HG03097 (cell line): ENCODE measurements around the gene PIP.
"Not testable (repeated sequence)": the region's sequence is repeated elsewhere in the genome, so short reads cannot be mapped to it uniquely, and the experiment has no call there.

Experiments
- ATAC-seq: cut with Tn5 transposase; IDR thresholded peaks from one replicate; pipeline ENCODE4 v1.9.1; 2021; ENCODE audit not compliant: unreplicated experiment, low FRiP score

PIP gene

DNA sequence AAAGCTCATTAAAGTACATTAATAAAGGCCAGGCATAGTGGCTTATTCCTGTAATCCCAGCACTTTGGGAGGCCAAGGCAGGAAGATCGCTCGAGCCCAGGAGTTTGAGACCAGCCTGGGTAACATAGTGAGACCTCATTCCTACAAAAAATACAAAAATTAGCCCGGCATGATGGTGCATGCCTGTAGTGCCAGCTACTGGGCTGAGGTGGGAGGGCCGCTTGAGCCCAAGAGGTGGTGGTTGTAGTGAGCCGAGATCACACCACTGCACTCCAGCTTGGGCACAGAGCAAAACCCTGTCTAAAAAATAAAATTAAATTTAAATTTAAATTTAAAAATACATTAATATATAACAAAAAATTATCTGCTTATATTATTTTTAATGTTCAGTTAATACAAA, 44.3 kb downstream of the PIP start:
- no peak for ATAC-seq

GRCh38 chr7:143177374-143178119, 45.7 kb downstream of the PIP start:
- ATAC-seq: no peak

- not testable (repeated sequence) for ATAC-seq
Observed at GRCh38 chr7:143180771-143181170, 48.9 kb downstream of the PIP start.

- no peak for ATAC-seq
Observed at GRCh38 chr7:143181349-143181748, 49.5 kb downstream of the PIP start.

GRCh38 chr7:143183024-143183423, 51.1 kb downstream of the PIP start, which contains the start of gene TAS2R39:
TAS2R39 (plus strand) TSS chr7:143183419; CDS start chr7:143183419, 0 bp downstream.
- ATAC-seq: no peak

GRCh38 chr7:143185551-143185950, 53.7 kb downstream of the PIP start:
- no peak for ATAC-seq

DNA sequence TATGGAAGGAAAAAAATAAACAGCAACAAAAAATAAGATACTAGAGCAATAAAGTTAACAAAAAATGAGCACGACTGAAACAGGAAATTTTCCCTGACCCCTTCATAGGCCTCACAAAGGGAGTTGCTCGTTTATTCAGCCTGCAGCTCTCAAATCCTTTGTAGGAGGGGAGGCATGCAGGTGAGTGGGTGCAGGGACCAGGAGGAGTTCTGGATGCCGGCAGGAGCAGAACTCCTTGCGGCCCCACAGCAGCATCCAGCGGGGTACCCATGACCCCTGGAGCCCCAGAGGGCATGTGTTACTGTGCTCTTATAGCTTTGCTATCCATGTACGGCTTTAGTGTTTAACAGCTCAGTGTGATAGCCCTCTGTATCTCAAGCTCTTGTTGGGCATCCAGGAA, 57.1 kb downstream of the PIP start:
- no peak for ATAC-seq
